Activated CD8-positive, alpha-beta memory T cell treated with anti-CD3 and anti-CD28 coated beads for 36 hours (primary cell): ENCODE results near the gene OSBPL9. TPM values are rescaled to one million over a fixed set of nuclear protein-coding genes. Genes with fewer than 3 reads are reported as not detected.
"Not testable (repeated sequence)": the region's sequence is repeated elsewhere in the genome, so short reads cannot be mapped to it uniquely, and the experiment has no call there.

Experiments
- CTCF ChIA-PET: fragments of 350-600 bp; sonication (Branson Sonifier 250); formaldehyde crosslinking; loops from one replicate; lab custom pipeline; 2021; ENCODE audit warnings: antibody characterized with exemption; lab: Charles Lee
- POLR2A ChIA-PET: fragments of 350-600 bp; sonication (Branson Sonifier 250); formaldehyde crosslinking; loops from one replicate; lab custom pipeline; 2021; ENCODE audit warnings: antibody characterized with exemption; lab: Charles Lee
- total RNA-seq, 2 experiments: library from RNA; stranded (reverse); gene quantifications; one replicate each; pipeline ENCODE4 v1.2.3, GENCODE V29; 2021

OSBPL9 gene
- total RNA-seq, 2 experiments from 2014 or later: 49.5 to 49.6 TPM

DNA sequence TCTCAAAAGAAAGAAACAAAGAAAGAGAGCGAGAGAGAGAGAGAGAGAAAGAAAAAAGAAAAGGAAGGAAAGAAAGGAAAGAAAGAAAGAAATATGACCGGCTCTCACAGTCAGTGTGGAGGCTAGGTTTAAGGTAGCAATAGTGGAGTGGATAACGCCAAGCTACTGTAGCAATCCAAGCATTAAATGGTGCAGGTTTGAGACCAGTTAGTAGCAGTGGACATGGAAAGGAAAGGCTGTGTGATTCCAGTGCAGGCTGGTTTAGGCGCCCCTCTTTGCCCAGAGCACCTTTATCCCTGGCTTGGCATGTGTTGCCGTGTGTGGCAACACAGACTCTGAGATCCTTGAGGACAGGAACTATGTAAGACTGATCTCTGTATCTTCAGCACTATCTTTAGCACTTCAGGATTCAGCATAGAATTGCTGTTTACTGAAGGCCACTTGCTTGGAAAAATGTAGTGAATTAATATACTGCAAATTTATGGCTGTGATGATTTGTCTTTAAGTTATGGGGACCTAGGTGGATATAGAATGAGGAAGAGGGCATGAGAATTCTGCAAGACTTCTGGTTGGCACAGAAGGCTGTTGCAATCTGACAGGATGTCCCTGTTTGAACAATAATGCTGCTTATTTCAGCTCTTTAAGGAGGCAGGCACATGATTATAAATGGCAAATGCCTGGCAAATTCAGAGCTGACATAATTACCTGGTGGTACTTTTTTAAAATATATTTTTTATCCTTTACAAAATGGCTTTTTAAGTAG is 10.8 kb upstream of the OSBPL9 start:
- CTCF ChIA-PET: interaction anchor here (0.7 kb wide), 1 partner anchor 192 kb away, joined by 3 read pairs; no protein-coding TSS in a partner anchor

DNA sequence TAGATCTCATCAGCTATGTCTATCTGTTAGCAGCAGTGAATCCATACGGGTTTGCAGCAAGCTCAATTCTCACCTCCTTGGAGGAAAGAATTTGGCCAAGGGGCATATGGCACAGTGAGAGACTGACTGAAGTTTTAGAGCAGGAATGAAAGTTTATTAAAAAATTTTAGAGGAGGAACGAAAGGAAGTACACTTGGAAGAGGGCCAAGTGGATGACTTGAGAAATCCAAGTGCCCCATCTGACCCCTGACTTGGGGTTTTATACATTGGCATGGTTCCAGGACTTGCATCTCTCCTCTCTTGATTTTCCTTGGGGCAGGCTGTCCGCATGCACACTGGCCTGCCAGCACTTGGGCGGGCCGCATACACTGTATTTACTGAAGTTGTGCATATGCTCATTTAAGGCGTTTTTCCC is 9.2 kb upstream of the OSBPL9 start:
- ChIA-PET POLR2A (no interaction called here), CTCF (interaction anchor here (0.5 kb wide), 1 partner anchor 157 kb away, joined by 3 read pairs; no protein-coding TSS in a partner anchor)

More for the DNA sequence above, 10.8 kb upstream of the OSBPL9 start:
- POLR2A ChIA-PET: no interaction called here

DNA sequence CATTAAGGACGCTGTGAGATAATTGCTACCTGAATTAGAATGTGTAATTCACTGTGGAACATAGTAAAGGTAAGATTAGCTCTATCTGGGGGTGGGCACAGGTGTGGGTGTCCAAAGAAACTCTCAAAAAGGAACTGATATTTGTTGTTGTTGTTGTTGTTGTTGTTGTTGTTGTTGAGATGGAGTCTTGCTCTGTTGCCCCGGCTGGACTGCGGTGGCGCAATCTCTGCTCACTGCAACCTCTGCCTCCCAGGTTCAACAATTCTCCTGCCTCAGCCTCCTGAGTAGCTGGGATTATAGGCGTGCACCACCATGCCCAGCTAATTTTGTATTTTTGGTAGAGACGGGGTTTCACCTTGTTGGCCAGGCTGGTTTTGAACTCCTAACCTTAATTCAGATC is 6.8 kb upstream of the OSBPL9 start:
- POLR2A ChIA-PET, CTCF ChIA-PET: not testable (repeated sequence)

DNA sequence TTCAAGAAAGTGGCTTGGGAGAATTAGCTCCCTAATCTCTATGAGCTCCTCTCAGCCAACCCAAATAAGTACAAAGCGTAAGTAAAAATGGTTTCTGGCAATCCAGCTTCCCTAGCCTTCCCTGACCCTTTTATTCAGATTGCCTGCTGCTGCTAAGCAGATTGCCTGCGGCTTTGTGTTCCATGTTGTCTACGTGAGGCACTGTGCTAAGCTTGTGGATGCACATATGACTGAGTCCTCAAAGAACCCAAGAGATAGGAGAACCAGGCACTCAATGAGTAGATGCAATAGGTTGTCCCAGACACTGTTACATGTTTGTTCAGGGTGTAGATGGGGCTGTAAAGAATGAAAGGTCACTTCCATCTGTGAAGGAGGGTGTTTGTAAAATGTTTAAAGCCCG is 6.3 kb upstream of the OSBPL9 start:
- ChIA-PET POLR2A (no interaction called here), CTCF (no interaction called here)

DNA sequence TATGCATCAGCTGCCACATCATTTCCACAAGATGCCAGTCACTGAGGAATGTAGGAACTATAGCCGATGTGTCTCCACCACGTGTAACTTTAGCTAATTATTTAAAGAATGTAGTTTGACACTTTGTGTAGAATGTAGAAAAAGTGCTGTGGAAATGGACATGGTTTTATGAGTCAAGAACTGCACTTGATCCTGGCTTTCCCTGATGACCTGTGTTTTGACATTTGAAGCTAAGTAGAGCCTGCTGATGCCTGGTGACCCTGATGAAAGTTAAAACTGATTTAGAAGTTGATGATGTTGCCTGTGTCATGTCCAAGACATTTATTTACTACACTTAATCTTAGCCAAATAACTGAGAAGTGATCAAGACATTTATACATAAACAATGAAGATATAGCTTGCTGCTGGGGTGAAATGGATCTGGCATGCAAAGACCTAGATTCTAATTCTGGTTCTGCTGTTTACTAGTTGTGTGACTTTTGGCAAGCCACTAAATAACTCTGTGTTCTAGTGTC is 4.4 kb upstream of the OSBPL9 start:
- POLR2A ChIA-PET: no interaction called here
- CTCF ChIA-PET: no interaction called here

DNA sequence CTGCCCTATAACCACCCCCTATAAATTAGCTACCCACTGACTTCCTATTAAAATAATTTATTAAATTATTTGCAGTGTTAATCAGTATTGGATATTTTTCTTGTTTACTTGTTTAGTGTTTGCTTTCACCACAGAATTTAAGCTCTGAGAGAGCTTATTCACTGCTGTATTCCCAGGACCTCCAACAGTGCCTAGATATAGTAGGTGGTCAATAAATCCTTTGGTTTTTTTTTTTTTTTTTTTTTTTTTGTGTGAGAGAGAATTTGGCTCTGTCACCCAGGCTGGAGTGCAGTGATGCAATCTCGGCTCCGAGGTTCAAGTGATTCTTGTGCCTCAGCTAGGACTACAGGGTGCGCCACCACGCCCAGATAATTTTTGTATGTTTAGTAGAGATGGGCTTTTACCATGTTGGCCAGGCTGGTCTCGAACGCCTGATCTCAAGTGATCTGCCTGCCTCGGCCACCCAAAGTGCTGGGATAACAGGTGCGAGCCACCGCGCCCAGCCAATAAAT is 1.1 kb upstream of the OSBPL9 start:
- POLR2A ChIA-PET: no interaction called here
- CTCF ChIA-PET: interaction anchor here (0.7 kb wide), 1 partner anchor 84 kb away, joined by 3 read pairs; no protein-coding TSS in a partner anchor

DNA sequence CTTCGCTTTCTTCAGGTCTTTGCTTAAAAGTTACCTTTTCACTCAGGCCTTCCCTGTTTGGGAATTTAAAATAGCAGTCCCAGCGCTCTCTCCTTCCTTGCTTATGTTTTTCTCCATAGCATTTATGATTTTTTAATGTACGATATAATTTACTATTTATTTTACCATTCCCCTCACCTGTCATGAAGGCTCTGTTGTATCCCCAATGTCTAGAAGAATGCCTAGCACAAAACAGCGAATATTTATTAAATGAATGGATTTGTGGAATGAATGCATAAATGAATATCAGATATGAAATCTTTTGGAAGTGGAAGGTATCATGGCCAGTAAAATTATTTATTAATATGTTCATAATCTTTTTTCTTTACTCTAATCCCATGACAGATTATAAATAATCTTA is 402 bp upstream of the OSBPL9 start:
- CTCF ChIA-PET: no interaction called here
- POLR2A ChIA-PET: no interaction called here

DNA sequence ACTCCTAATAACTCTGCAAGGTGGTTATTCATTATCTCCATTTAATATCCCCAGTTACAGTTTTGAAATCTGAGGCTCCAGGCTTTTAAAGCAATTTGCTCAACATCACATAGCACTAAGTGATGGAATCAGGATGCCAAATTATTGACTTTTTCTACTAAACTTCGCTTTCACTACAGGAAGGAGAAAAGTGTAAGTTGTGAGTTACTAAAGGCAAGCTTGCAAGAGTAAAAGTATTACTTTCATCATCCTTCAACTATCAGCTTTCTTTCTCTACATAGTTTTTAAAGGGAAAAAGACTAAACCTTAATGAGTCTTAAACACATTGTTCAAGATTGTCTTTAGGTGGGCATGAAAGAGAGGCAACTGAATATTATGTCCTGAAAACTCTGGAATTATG is 1.8 kb downstream of the OSBPL9 start:
- POLR2A ChIA-PET: no interaction called here
- CTCF ChIA-PET: no interaction called here

DNA sequence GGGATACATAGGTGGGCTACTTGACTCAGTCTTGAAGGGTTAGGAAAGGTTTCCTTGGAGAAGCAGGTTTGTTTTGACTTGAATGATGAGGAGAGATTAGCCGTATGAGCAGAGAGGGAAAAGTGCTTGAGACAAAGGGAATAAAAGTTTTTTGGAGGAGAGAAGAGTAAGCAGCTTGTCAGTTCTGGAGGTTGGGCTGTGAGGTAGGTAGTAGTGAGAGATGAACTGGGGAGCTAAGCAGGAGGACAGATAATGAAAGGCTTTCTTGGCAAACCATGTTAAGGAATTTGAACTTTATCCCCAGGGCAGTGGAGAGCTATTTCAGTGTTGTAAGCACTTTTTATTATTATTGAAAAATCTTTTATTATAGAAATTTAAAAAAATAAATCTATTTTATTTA is 3.6 kb downstream of the OSBPL9 start:
- POLR2A ChIA-PET: interaction anchor here (1.1 kb wide), 1 partner anchor 109 kb away, joined by 3 read pairs; no protein-coding TSS in a partner anchor
- CTCF ChIA-PET: no interaction called here

DNA sequence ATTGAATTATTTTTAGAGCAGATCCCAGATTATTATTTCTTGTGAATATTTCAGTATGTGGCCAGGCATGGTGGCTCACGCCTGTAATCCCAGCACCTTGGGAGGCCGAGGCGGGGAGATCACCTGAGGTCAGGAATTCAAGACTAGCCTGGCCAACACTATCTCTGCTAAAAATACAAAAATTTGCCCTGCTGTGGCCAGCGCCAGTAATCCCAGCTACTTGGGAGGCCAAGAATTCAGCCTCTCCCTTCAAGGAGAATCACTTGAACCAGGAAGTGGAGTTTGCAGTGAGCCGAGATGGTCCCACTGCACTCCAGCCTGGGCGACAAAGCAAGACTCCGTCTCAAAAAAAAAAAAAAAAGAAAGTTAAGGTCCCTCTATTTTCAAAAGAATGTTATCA is 4.3 kb downstream of the OSBPL9 start:
- CTCF ChIA-PET: no interaction called here
- POLR2A ChIA-PET: interaction anchor here (1.1 kb wide), 1 partner anchor 108 kb away, joined by 3 read pairs; no protein-coding TSS in a partner anchor

DNA sequence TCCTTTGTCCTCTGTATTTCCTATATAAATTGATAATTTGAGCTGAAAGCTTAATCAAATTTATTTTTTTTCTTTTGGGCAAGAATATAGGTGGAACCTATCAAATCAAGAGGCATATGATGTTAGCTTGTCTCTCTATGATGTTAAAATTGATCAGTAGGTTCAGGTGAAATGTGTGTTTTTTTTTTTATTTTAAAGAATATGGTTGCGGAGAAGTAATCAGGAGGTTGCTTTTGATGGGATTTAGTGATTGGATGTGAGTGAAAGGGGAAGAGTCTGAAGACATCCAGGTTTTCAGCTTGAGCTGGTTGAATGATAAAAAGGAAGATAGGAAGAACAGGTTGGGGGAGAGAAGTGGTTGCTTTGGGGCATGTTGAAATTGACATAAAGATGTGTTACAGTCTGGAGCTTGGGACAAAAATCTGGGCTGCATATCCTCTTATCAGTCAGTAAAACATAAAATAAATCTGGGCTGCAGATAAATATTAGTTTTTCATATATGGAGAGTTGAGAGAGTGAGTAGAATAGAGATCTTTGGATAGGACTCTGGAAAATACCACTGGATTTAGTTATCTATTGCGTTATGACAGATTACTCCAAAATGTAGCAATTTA is 5.1 kb downstream of the OSBPL9 start:
- ChIA-PET CTCF (no interaction called here), POLR2A (no interaction called here)

DNA sequence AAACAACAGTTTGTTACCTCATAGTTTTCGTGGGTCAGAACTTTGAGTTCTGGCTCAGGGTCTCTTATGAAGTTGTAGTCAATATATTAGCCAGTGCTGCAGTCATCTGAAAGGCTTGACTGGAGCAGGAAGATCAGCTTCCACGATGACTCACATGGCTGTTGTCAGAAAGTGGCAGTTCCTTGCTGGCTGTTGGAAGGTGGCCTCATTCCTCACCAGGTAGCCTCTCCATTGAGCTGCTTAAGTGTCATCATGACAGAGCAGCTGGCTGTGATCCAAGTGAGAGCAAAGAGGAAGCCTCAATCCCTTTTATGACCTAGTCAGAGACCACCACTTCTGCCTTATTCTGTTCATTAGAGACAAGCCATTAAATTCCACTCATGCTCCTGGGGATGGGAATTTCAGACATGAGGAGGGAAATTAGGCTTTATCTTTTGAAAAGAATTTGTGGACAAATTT is 5.6 kb downstream of the OSBPL9 start:
- ChIA-PET POLR2A (no interaction called here), CTCF (no interaction called here)

DNA sequence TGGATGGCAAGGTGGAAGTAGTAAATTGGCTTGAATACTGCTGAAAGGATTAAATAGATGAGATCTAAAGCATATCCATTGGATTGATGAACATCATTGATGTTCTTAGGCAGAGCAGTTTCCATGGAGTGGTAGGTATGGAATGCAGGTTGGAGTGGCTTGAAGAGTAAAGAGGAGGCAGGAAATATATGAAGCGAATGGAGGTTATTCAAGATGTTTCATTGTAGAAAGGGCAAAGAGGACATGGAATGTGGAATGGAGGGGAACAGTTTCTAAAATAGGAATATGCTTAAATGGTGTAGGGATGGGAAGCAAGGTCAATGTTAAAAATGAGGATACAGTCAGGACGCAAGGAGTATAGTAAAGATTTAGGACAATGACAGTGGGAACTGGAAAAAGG is 6.1 kb downstream of the OSBPL9 start:
- POLR2A ChIA-PET: no interaction called here

DNA sequence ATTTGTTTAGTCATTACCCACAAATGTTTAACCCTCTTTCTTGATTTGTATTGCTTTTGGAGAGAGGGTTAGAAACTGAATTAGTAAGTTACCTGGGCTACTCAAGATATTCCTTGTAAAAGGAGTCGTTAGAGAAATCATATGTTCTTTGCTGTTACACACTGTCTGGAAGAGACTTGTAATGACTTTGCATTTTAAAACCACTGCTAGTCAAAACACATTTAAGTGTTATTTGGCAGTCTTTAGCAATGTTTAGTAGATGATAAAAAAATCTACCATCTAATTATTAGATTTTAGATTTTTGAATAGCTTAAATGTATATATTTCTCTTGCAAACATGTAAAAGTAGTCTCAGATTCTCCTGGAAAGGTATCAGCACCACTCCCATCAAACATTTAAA is 6.6 kb downstream of the OSBPL9 start:
- ChIA-PET CTCF (interaction anchor here (0.6 kb wide), 1 partner anchor 864 kb away, joined by 3 read pairs; no protein-coding TSS in a partner anchor), POLR2A (no interaction called here)

More for the DNA sequence above, 6.1 kb downstream of the OSBPL9 start:
- CTCF ChIA-PET: interaction anchor here (0.6 kb wide), 1 partner anchor 865 kb away, joined by 3 read pairs; no protein-coding TSS in a partner anchor

DNA sequence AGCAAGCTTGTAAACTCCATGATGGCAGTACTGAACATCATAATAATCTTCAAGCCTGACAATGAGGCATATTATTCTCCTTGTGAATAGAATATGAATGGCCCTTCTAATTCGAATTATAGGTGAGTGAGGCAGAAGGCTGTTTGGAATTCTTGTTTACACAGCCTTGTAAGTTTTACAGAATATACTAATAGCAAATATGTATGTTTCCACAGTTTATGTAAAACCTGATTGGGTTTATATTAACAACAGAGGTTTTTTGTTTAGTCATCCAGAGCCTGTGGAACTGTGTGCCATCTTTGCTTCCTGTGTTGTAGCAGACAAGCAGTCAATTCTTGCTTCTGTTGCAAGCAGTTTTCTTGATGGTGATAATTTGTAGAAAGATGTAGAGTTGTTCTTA is 8.0 kb downstream of the OSBPL9 start:
- POLR2A ChIA-PET: no interaction called here
- CTCF ChIA-PET: no interaction called here

DNA sequence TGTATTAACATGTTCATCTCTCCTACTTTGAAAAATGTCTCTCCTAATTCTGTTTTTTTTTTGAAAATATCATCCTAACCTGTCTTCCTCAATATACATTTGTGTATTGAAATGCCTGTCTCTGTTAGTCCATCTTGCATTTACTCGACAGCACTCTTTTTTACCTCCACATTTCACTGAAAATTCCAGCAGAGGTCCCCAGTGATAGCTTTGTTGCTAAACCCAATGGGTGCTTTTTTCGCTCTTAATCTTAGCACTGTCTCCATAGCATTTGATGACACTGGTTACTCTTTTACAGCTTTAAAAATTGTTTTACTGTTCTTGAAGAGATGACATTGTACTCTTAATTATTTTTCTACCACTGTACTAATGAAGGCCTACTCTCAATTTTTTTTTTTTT is 10.8 kb downstream of the OSBPL9 start:
- CTCF ChIA-PET: no interaction called here

DNA sequence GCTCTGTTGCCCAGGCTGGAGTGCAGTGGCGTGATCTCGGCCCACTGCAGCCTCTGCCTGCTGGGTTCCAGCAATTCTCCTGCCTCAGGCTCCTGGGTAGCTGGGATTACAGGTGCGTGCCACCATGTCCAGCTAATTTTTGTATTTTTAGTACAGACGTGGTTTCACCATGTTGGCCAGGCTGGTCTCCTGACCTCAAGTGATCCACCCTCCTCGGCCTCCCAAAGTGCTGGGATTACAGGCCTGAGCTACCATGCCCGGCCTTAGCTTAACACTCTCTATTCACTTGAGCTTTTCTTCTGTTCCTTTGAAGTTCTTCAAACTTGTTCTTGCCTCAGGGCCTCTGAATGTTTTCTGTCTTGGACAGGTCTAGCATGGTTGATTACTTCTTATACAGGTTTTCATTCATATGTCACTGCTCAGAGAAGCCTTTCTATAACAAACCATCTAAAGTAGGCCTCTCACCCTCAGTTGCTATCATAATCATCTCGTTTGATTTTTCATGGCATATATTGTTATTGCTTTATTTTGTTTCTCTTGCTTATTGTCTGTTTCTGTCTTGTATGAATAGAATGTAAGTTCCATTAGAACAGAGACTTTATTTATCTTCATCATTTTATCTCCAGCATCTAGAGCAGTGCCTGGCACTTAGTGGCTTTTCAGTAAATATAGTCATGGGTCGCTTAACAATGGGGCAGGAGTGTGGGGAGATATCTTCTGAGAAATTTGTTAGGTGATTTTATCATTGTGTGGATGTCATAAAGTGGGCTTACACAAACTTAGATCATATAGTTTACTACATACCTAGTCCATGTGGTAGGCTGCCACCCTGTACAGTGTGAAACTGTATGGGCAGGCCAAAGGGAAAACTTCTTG is 12.1 kb downstream of the OSBPL9 start:
- POLR2A ChIA-PET: no interaction called here
- CTCF ChIA-PET: interaction anchor here (0.6 to 0.7 kb wide), 2 partner anchors 11 to 243 kb away, joined by 3 read pairs; no protein-coding TSS in a partner anchor

More for the DNA sequence above, 10.8 kb downstream of the OSBPL9 start:
- POLR2A ChIA-PET: no interaction called here

DNA sequence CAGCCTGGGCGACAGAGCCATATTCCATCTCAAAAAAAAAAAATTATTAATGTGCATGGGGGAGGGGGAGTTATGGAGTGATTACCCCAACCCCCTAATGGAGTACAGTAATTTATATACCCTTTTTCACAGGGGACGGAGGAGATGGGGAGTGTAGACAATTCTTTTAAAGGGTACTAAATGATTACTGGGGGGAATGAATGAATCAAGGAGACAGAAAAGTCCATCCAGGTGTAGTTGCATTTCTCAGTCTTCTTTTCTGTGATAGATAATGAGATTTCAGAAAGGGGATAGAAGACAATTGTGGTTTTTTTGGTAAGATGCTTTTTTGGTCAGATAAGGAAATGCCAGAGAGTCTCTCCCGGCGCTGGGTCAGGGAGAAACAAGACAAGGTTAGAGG is 13.0 kb downstream of the OSBPL9 start:
- ChIA-PET POLR2A (no interaction called here), CTCF (no interaction called here)

DNA sequence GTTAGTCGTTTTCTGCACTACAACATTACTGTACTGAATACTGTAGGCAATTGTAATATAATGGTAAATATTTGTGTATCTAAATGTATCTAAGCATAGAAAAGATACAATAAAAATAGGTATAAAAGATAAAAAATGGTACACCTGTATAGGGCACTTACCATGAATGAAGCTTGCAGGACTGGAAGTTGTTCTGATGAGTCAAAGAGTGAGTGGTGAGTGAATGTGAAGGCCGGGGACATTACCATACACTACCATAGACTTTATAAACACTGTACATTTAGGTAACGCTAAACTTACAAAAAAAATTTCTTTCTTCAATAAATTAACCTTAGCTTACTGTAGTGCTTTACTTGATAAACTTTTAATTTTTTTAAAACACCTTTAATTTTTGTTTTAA is 13.5 kb downstream of the OSBPL9 start:
- POLR2A ChIA-PET: interaction anchor here (0.6 kb wide), 1 partner anchor 142 kb away, joined by 8 read pairs; no protein-coding TSS in a partner anchor
- CTCF ChIA-PET: interaction anchor here (0.7 kb wide), 1 partner anchor 110 kb away, joined by 3 read pairs; no protein-coding TSS in a partner anchor
